Keratinocyte (primary cell): ENCODE data around the gene SMAD7. TPM values are rescaled to one million over a fixed set of nuclear protein-coding genes. Genes with fewer than 3 reads are reported as not detected.

ENCODE experiments used
- DNase-seq: peaks from one replicate; pipeline ENCODE4 v3.0.0-alpha.2; 2011; ENCODE audit warnings: low read depth, missing footprints, low spot score
- FAIRE-seq: peaks from 2 replicates; lab custom pipeline; 2011; peaks lifted over from hg19 to GRCh38; lab: Jason Lieb, UNC
- H2AFZ ChIP-seq: 2 replicates; pipeline ENCODE4 v1.6.0; 2012; ENCODE audit warnings: low read length, control low read depth, inconsistent platforms; ENCODE audit not compliant: control insufficient read depth
- H3K27ac ChIP-seq: 2 replicates; pipeline ENCODE4 v1.5.1; 2011; ENCODE audit warnings: low read length; ENCODE audit not compliant: control insufficient read depth, insufficient read depth
- H3K27me3 ChIP-seq: 3 replicates; pipeline ENCODE4 v1.6.0; 2011; ENCODE audit warnings: low read length; ENCODE audit not compliant: control insufficient read depth, insufficient read depth; ENCODE audit errors: extremely low read depth
- H3K36me3 ChIP-seq, 2 experiments: 2 replicates in 1 of 2; 3 replicates in 1 of 2; pipeline ENCODE4 v1.5.1; 2011; ENCODE audit warnings: low read length in 2 of 2, mild to moderate bottlenecking in 1 of 2; ENCODE audit not compliant: control insufficient read depth in 2 of 2, insufficient read depth in 2 of 2; ENCODE audit errors: extremely low read depth in 1 of 2
- H3K4me1 ChIP-seq: 3 replicates; pipeline ENCODE4 v1.5.1; 2011; ENCODE audit warnings: low read length; ENCODE audit not compliant: control insufficient read depth, insufficient read depth; ENCODE audit errors: extremely low read depth
- H3K4me2 ChIP-seq: 3 replicates; pipeline ENCODE4 v1.6.0; 2011; ENCODE audit warnings: low read depth, low read length; ENCODE audit not compliant: control insufficient read depth, insufficient read depth; ENCODE audit errors: extremely low read depth
- H3K4me3 ChIP-seq, 3 experiments: fragments of 200-600 bp in 1 of 3; sonication (generic) in 1 of 3; 2 replicates in 2 of 3; 3 replicates in 1 of 3; pipeline ENCODE4 v1.5.1; 2011 to 2016; ENCODE audit warnings: low read length in 3 of 3, mild to moderate bottlenecking in 3 of 3, control low read depth in 2 of 3, inconsistent platforms in 1 of 3, low read depth in 1 of 3, mixed read lengths in 1 of 3, mixed run types in 1 of 3, moderate library complexity in 1 of 3; ENCODE audit not compliant: control insufficient read depth in 2 of 3, insufficient read depth in 2 of 3; ENCODE audit errors: extremely low read depth in 1 of 3
- H3K79me2 ChIP-seq: 2 replicates; pipeline ENCODE4 v1.6.0; 2012; ENCODE audit warnings: low read length; ENCODE audit not compliant: control insufficient read depth, insufficient read depth
- H3K9ac ChIP-seq: 3 replicates; pipeline ENCODE4 v1.6.0; 2011; ENCODE audit warnings: low read length; ENCODE audit not compliant: control insufficient read depth, insufficient read depth; ENCODE audit errors: extremely low read depth
- H3K9me1 ChIP-seq: 3 replicates; pipeline ENCODE4 v1.6.0; 2011; ENCODE audit warnings: low read length; ENCODE audit not compliant: control insufficient read depth, insufficient read depth; ENCODE audit errors: extremely low read depth
- H3K9me3 ChIP-seq: 2 replicates; pipeline ENCODE4 v1.5.1; 2012; ENCODE audit warnings: low read depth, low read length; ENCODE audit not compliant: control insufficient read depth
- H4K20me1 ChIP-seq: 3 replicates; pipeline ENCODE4 v1.6.0; 2011; ENCODE audit warnings: low read length; ENCODE audit not compliant: control insufficient read depth, insufficient read depth; ENCODE audit errors: extremely low read depth
- EZH2 ChIP-seq: IDR thresholded peaks from one replicate; pipeline ENCODE4 v1.6.1; 2012; ENCODE audit warnings: inconsistent platforms, mild to moderate bottlenecking, low read length, moderate library complexity
- dilution Hi-C: fragments of 300-500 bp; cut with MboI; formaldehyde crosslinking; loops from one replicate; pipeline ENCODE4 v1.7.0; 2020; ENCODE audit warnings: low sequenced_read_pairs; ENCODE audit not compliant: extremely low pct_ligation_motif_present
- polyA plus RNA-seq, 5 experiments: library from polyadenylated mRNA; depleted of rRNA in 3 of 5; stranded (reverse) in 3 of 5; stranded (forward) in 1 of 5; unstranded in 1 of 5; fragments of >200 nt; gene quantifications; 1 replicate in 1 of 5; 2 replicates in 3 of 5; 3 replicates in 1 of 5; pipeline versions ENCODE4 v1.2.1 to v1.2.3, GENCODE V29; 2011 to 2012; ENCODE audit warnings: missing spikeins in 2 of 5, low read depth in 1 of 5, low replicate concordance in 1 of 5
- TF ChIP-seq, protein P1 (sequence below), 3 experiments: IDR thresholded peaks in 1 of 3; conservative IDR thresholded peaks in 1 of 3; optimal IDR thresholded peaks in 1 of 3; 2 replicates in 2 of 3; 3 replicates in 1 of 3; pipeline versions ENCODE3 to v1.5.1; 2011; ENCODE audit warnings: low read length in 3 of 3, mild to moderate bottlenecking in 3 of 3, moderate library complexity in 2 of 3, control low read depth in 1 of 3, inconsistent platforms in 1 of 3; ENCODE audit not compliant: insufficient read depth in 2 of 3; ENCODE audit errors: extremely low read depth in 1 of 3

Gene SMAD7
- polyA plus RNA-seq, 1 donor (not counting 4 experiments of a cell fraction or from before 2014, with no cell fraction given): 9.5 TPM

DNA sequence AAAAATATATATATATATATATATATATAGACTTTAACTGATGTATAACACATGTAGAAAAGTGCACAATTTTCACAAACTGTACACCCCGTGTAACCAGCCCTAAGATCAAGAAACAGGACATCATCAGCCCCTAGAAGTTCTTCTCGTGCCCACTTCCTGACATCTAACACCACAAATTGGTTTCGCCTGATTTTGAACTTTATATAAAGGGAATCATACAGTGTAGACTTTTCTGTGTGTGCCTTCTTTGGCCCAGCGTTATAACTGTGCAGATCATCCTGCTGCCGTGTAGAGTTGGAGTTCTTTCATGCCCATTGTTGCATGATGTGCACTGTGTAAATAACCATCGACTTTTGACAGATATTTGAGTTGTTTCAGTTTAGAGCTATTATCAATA is 41.0 kb downstream of the SMAD7 start:
- no peaks in the 10 kb centered on the region for H3K9me1 ChIP-seq
- FAIRE-seq: no peak

DNA sequence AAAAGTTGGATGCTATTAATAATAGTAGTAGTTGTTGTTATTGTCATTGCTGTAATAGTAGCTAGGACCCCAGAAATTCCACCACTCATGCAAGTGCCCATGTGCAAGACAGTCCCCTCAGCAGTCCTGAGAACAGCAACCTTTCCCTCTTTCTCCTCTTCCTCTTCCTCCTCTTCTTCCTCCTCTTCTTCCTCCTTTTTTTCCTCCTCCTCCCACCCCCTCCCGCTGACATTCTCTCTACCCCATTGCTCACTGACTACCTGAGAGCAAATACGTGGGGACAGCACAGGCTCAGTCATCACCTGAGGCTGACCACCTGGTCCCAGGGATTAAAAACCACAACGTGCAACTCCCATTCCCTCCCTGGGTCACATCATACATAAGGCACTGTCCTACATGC is 41.8 kb downstream of the SMAD7 start:
- Histone ChIP-seq H3K4me3 (no peak overlapping the region), H2AFZ (no peak overlapping the region), H3K4me2 (no peak overlapping the region), H3K9ac (no peak overlapping the region), H3K27me3 (no peaks in the 10 kb centered on the region), H3K9me1 (no peaks in the 10 kb centered on the region), H4K20me1 (no peaks in the 10 kb centered on the region), H3K79me2 (no peaks in the 10 kb centered on the region), H3K27ac (no peak overlapping the region), H3K9me3 (peaks cover 4% of the 10 kb centered on the region), H3K4me1 (no peaks in the 10 kb centered on the region), H3K36me3 (no peaks in the 10 kb centered on the region)
- TF ChIP-seq, protein P1, sequence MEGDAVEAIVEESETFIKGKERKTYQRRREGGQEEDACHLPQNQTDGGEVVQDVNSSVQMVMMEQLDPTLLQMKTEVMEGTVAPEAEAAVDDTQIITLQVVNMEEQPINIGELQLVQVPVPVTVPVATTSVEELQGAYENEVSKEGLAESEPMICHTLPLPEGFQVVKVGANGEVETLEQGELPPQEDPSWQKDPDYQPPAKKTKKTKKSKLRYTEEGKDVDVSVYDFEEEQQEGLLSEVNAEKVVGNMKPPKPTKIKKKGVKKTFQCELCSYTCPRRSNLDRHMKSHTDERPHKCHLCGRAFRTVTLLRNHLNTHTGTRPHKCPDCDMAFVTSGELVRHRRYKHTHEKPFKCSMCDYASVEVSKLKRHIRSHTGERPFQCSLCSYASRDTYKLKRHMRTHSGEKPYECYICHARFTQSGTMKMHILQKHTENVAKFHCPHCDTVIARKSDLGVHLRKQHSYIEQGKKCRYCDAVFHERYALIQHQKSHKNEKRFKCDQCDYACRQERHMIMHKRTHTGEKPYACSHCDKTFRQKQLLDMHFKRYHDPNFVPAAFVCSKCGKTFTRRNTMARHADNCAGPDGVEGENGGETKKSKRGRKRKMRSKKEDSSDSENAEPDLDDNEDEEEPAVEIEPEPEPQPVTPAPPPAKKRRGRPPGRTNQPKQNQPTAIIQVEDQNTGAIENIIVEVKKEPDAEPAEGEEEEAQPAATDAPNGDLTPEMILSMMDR (optimal IDR thresholded peaks at IDR 0.05 in 1 of 3, IDR thresholded peaks at IDR 0.05 in 1 of 3, conservative IDR thresholded peaks at IDR 0.05 in 1 of 3; ENCODE audit: extremely low read depth in 1 of 3, insufficient read depth in 2 of 3, low read length in 3 of 3): no peak
- TF ChIP-seq EZH2: no peak
- no peak for DNase-seq
- no peak for FAIRE-seq
- dilution Hi-C loops: no loop called here

More for the DNA sequence above, 41.0 kb downstream of the SMAD7 start:
- H3K9ac ChIP-seq: no peak overlapping the region
- H3K79me2 ChIP-seq: no peaks in the 10 kb centered on the region
- H3K9me3 ChIP-seq: no peaks in the 10 kb centered on the region
- no peak for DNase-seq
- H3K4me2 ChIP-seq: no peak overlapping the region
- dilution Hi-C loops: no loop called here
- H3K4me3 ChIP-seq: no peak overlapping the region
- H3K27ac ChIP-seq: no peak overlapping the region
- no peaks in the 10 kb centered on the region for H3K36me3 ChIP-seq
- H2AFZ ChIP-seq: no peak overlapping the region
- no peaks in the 10 kb centered on the region for H3K4me1 ChIP-seq
- H4K20me1 ChIP-seq: no peaks in the 10 kb centered on the region
- TF ChIP-seq EZH2: no peak
- TF ChIP-seq, protein P1 (optimal IDR thresholded peaks at IDR 0.05 in 1 of 3, IDR thresholded peaks at IDR 0.05 in 1 of 3, conservative IDR thresholded peaks at IDR 0.05 in 1 of 3; ENCODE audit: extremely low read depth in 1 of 3, insufficient read depth in 2 of 3, low read length in 3 of 3): no peak
- no peaks in the 10 kb centered on the region for H3K27me3 ChIP-seq
